IMR-90 (cell line): ENCODE data around the gene TEAD2. TPM values are rescaled to one million over a fixed set of nuclear protein-coding genes. Genes with fewer than 3 reads are reported as not detected.

Source experiments
- ATAC-seq: fragments of 200-7000 bp; cut with Tn5 transposase; 2 replicates; pipeline ENCODE4 v1.9.1; 2020; ENCODE audit warnings: low read depth, mild to moderate bottlenecking, moderate library complexity
- BruUV-seq: library from RNA; stranded (reverse); fragments of 400-500 nt; replicated peaks from 2 replicates; lab custom pipeline; 2021; lab: Mats Ljungman, UMichigan
- CTCF ChIA-PET: fragments of 300-600 bp; formaldehyde crosslinking; extraction: SDS; loops from one replicate; lab custom pipeline; 2021; ENCODE audit warnings: antibody characterized with exemption; lab: Yijun Ruan, JAX
- POLR2A ChIA-PET: fragments of 300-600 bp; sonication (Branson Sonifier 250); formaldehyde crosslinking; loops from one replicate; lab custom pipeline; 2022; ENCODE audit warnings: antibody characterized with exemption; ENCODE audit not compliant: unreplicated experiment; lab: Charles Lee
- DNase-seq: peaks from one replicate; pipeline ENCODE4 v3.0.0; 2013
- H2AFZ ChIP-seq: replicated peaks from 2 replicates; pipeline ENCODE3; 2013; ENCODE audit warnings: low read length, mild to moderate bottlenecking; ENCODE audit not compliant: poor library complexity
- H2AK5ac ChIP-seq: 2 replicates; pipeline ENCODE4 v1.6.1; 2013; ENCODE audit warnings: low read depth, low read length, inconsistent platforms
- H2AK9ac ChIP-seq: replicated peaks from 2 replicates; pipeline ENCODE3; 2013; ENCODE audit warnings: mild to moderate bottlenecking, low read depth, low read length, moderate library complexity; ENCODE audit not compliant: poor library complexity
- H2BK120ac ChIP-seq: 2 replicates; pipeline ENCODE4 v1.6.1; 2013; ENCODE audit warnings: low read depth, low read length, inconsistent platforms
- H2BK15ac ChIP-seq: 3 replicates; pipeline ENCODE4 v1.6.1; 2013; ENCODE audit warnings: low read depth, low read length, inconsistent platforms
- H2BK20ac ChIP-seq: 2 replicates; pipeline ENCODE4 v1.6.1; 2013; ENCODE audit warnings: low read depth, mild to moderate bottlenecking, inconsistent platforms, low read length, moderate library complexity
- H2BK5ac ChIP-seq: 2 replicates; pipeline ENCODE4 v1.6.1; 2013; ENCODE audit warnings: mild to moderate bottlenecking, low read depth, low read length, inconsistent platforms; ENCODE audit not compliant: poor library complexity, severe bottlenecking
- H3K14ac ChIP-seq: replicated peaks from 2 replicates; pipeline ENCODE4 v1.6.1; 2013; ENCODE audit warnings: low read depth, low read length, inconsistent platforms
- H3K18ac ChIP-seq: 2 replicates; pipeline ENCODE4 v1.6.1; 2013; ENCODE audit warnings: low read depth, low read length, control low read depth
- H3K23ac ChIP-seq: 2 replicates; pipeline ENCODE4 v1.6.1; 2013; ENCODE audit warnings: low read depth, low read length, inconsistent platforms
- H3K27ac ChIP-seq: 2 replicates; pipeline ENCODE4 v1.5.1; 2013; ENCODE audit warnings: mild to moderate bottlenecking, control low read depth, low read length; ENCODE audit not compliant: insufficient read depth
- H3K27me3 ChIP-seq: 2 replicates; pipeline ENCODE4 v1.6.1; 2013; ENCODE audit warnings: low read length; ENCODE audit not compliant: control insufficient read depth, insufficient read depth
- H3K36me3 ChIP-seq: 2 replicates; pipeline ENCODE4 v1.6.1; 2013; ENCODE audit warnings: low read length, mixed read lengths; ENCODE audit not compliant: control insufficient read depth, insufficient read depth
- H3K4ac ChIP-seq: 2 replicates; pipeline ENCODE4 v1.6.1; 2013; ENCODE audit warnings: low read depth, low read length, inconsistent platforms
- H3K4me1 ChIP-seq: 2 replicates; pipeline ENCODE4 v1.6.1; 2013; ENCODE audit warnings: low read length, mixed read lengths; ENCODE audit not compliant: control insufficient read depth, insufficient read depth
- H3K4me2 ChIP-seq: 2 replicates; pipeline ENCODE4 v1.6.1; 2013; ENCODE audit warnings: low read depth, mild to moderate bottlenecking, control low read depth, low read length, moderate library complexity
- H3K4me3 ChIP-seq: 2 replicates; pipeline ENCODE4 v1.5.1; 2013; ENCODE audit warnings: low read depth, mild to moderate bottlenecking, control low read depth, low read length, moderate library complexity; ENCODE audit not compliant: insufficient read depth
- H3K56ac ChIP-seq: 2 replicates; pipeline ENCODE4 v1.6.1; 2013; ENCODE audit warnings: low read length, inconsistent platforms; ENCODE audit not compliant: insufficient read depth; ENCODE audit errors: extremely low read depth
- H3K79me1 ChIP-seq, 2 experiments: 2 replicates each; pipeline ENCODE4 v1.6.1; 2013; ENCODE audit warnings: low read length in 2 of 2, inconsistent platforms in 1 of 2, low read depth in 1 of 2
- H3K9ac ChIP-seq: 2 replicates; pipeline ENCODE4 v1.6.1; 2013; ENCODE audit warnings: low read depth, low read length, control low read depth
- H3K9me1 ChIP-seq: 2 replicates; pipeline ENCODE4 v1.6.1; 2013; ENCODE audit warnings: low read length, inconsistent platforms; ENCODE audit not compliant: insufficient read depth
- H3K9me3 ChIP-seq: 2 replicates; pipeline ENCODE4 v1.6.1; 2013; ENCODE audit warnings: low read length; ENCODE audit not compliant: control insufficient read depth, insufficient read depth
- H4K20me1 ChIP-seq: 2 replicates; pipeline ENCODE4 v1.6.1; 2013; ENCODE audit warnings: low read length, inconsistent platforms; ENCODE audit not compliant: insufficient read depth
- H4K5ac ChIP-seq: 2 replicates; pipeline ENCODE4 v1.6.1; 2013; ENCODE audit warnings: mild to moderate bottlenecking, low read depth, low read length, control low read depth
- H4K8ac ChIP-seq, 2 experiments: 2 replicates each; pipeline ENCODE4 v1.6.1; 2013; ENCODE audit warnings: low read depth in 2 of 2, low read length in 2 of 2, control low read depth in 1 of 2, inconsistent platforms in 1 of 2
- H4K91ac ChIP-seq: 2 replicates; pipeline ENCODE4 v1.6.1; 2013; ENCODE audit warnings: low read depth, low read length, inconsistent platforms; ENCODE audit not compliant: insufficient read depth
- BHLHE40 ChIP-seq: fragments of 150-350 bp; IDR thresholded peaks from 2 replicates; pipeline ENCODE4 v1.6.1; 2016; ENCODE audit warnings: mild to moderate bottlenecking, low read depth, low read length
- CHD1 ChIP-seq: IDR thresholded peaks from 2 replicates; pipeline ENCODE4 v1.6.1; 2012; ENCODE audit warnings: low read depth, low read length, improper control_type of control experiment
- FOS ChIP-seq: fragments of 150-350 bp; IDR thresholded peaks from 2 replicates; pipeline ENCODE4 v1.6.1; 2016; ENCODE audit warnings: low read depth, low read length
- NFE2L2 ChIP-seq: fragments of 150-350 bp; IDR thresholded peaks from 2 replicates; pipeline ENCODE4 v1.6.1; 2016; ENCODE audit warnings: low read depth, mild to moderate bottlenecking, low read length
- RAD21 ChIP-seq: IDR thresholded peaks from 2 replicates; pipeline ENCODE4 v1.6.1; 2012; ENCODE audit warnings: low read length, improper control_type of control experiment
- WGBS, 2 experiments: methylation state at CpG; one replicate each; pipeline versions ENCODE4 v1.1.5 to v1.1.7; 2013; ENCODE audit warnings: missing lambda C conversion rate in 2 of 2; ENCODE audit not compliant: insufficient read length in 1 of 2; ENCODE audit errors: extremely low coverage in 2 of 2; 5-methylcytosine and 5-hydroxymethylcytosine counted together
- dilution Hi-C: fragments of 300-500 bp; cut with HindIII; formaldehyde crosslinking; loops from one replicate; pipeline ENCODE4 v1.14.3; 2018; ENCODE audit warnings: low sequenced_read_pairs; ENCODE audit not compliant: unreplicated experiment
- in situ Hi-C: fragments of 300-500 bp; cut with MboI; formaldehyde crosslinking; loops from 3 replicates; pipeline ENCODE4 v1.14.3; 2019; ENCODE audit warnings: low sequenced_read_pairs, inconsistent platforms, mixed read lengths
- intact Hi-C: fragments of 100-400 bp; cut with micrococcal nuclease; formaldehyde crosslinking; loops from 2 replicates; pipeline ENCODE4 v1.10.0; 2022
- polyA plus RNA-seq, 3 experiments: library from polyadenylated mRNA; depleted of rRNA; stranded (reverse); fragments of >200 nt; gene quantifications; 2 replicates each; pipeline ENCODE4 v1.2.3, GENCODE V29; 2012; ENCODE audit warnings: low replicate concordance in 1 of 3
- total RNA-seq: library from RNA; depleted of rRNA; stranded (reverse); fragments of >200 nt; gene quantifications from 2 replicates; pipeline ENCODE4 v1.2.3, GENCODE V29; 2012
- TF ChIP-seq, protein P1 (sequence below): fragments of 150-350 bp; IDR thresholded peaks from 2 replicates; pipeline ENCODE4 v1.6.1; 2016; ENCODE audit warnings: low read depth, mild to moderate bottlenecking, low read length, moderate library complexity, borderline replicate concordance

TEAD2 gene
- total and polyA plus RNA-seq, 2 of the 4 experiments (the other 2 are of a cell fraction): 30.8 to 33.6 TPM

DNA sequence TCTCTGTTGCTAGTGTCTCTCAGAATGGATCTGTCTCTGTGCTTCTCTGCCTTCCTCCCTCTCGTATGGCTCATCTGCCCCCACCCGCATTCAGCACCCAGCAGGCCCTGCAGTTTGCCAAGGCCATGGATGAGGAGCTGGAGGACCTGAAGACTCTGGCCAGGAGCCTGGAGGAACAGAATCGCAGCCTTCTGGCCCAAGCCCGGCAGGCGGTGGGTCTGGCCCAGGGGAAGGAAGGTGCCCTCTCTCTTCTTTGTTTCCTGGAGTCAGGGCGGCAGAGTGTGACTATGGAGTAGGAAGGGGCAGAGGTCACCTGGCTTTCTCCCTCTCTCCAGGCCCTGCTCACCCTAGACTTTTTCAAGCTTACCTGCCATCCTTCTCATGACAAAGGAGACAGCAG, 36.7 kb upstream of the TEAD2 start:
- WGBS, 2 experiments: no CpG with 5 or more reads among the region's 6 CpGs
- no TSS peak for BruUV-seq

More for the DNA sequence above, 36.7 kb upstream of the TEAD2 start:
- H2BK5ac ChIP-seq: no peak overlapping the region
- H3K4me2 ChIP-seq: no peak overlapping the region
- intact Hi-C loops: no loop called here
- no peak for TF ChIP-seq BHLHE40
- TF ChIP-seq RAD21: no peak
- TF ChIP-seq FOS: no peak
- no peak for TF ChIP-seq NFE2L2
- TF ChIP-seq, protein P1, sequence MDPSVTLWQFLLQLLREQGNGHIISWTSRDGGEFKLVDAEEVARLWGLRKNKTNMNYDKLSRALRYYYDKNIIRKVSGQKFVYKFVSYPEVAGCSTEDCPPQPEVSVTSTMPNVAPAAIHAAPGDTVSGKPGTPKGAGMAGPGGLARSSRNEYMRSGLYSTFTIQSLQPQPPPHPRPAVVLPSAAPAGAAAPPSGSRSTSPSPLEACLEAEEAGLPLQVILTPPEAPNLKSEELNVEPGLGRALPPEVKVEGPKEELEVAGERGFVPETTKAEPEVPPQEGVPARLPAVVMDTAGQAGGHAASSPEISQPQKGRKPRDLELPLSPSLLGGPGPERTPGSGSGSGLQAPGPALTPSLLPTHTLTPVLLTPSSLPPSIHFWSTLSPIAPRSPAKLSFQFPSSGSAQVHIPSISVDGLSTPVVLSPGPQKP: no peak
- no peak for TF ChIP-seq CHD1
- H3K9me3 ChIP-seq: no peaks in the 10 kb centered on the region
- no peak overlapping the region for H2AFZ ChIP-seq
- dilution Hi-C loops: no loop called here
- ChIA-PET POLR2A (no interaction called here), CTCF (no interaction called here)
- H3K18ac ChIP-seq: no peak overlapping the region
- no peak overlapping the region for H2BK120ac ChIP-seq
- H3K56ac ChIP-seq: no peak overlapping the region
- H4K91ac ChIP-seq: no peak overlapping the region
- DNase-seq: no peak
- no peak overlapping the region for H3K27ac ChIP-seq
- H3K9ac ChIP-seq: no peak overlapping the region
- H2AK5ac ChIP-seq: no peak overlapping the region
- no peaks in the 10 kb centered on the region for H3K79me1 ChIP-seq
- peaks cover 6% of the 10 kb centered on the region; the same call in 1 of the 2 replicates for H3K4me1 ChIP-seq
- H3K4ac ChIP-seq: no peak overlapping the region
- ATAC-seq: no peak
- no peaks in the 10 kb centered on the region for H3K9me1 ChIP-seq
- no peak overlapping the region for H3K14ac ChIP-seq
- no peak overlapping the region for H3K4me3 ChIP-seq
- no peak overlapping the region for H4K5ac ChIP-seq
- no peaks in the 10 kb centered on the region for H3K36me3 ChIP-seq
- H2AK9ac ChIP-seq: no peak overlapping the region
- no peaks in the 10 kb centered on the region for H4K20me1 ChIP-seq
- H2BK20ac ChIP-seq: no peak overlapping the region
- H2BK15ac ChIP-seq: no peak overlapping the region
- in situ Hi-C loops: loop anchor here (10.0 kb wide), 1 partner anchor 46 kb away; the partner anchor contains the start of gene SLC17A7
- no peak overlapping the region for H3K23ac ChIP-seq
- H4K8ac ChIP-seq: no peak overlapping the region
- H3K27me3 ChIP-seq: peaks cover 59% of the 10 kb centered on the region
